ENCODE results near the gene LAMA2. TPM values are rescaled to one million over a fixed set of nuclear protein-coding genes. Genes with fewer than 3 reads are reported as not detected.

The LAMA2 gene
- total RNA-seq, 1 donor from 2014 or later = 0.65 TPM

GRCh38 chr6:129335792-129336191 is 452.9 kb downstream of the LAMA2 start:
- H3K27me3 Mint-ChIP-seq (ENCODE audit: insufficient read depth) = peaks cover 13% of the 10 kb centered on the region
- no peak for DNase-seq (ENCODE audit: low spot score)
- H3K27ac Mint-ChIP-seq = no peak overlapping the region
- H3K36me3 Mint-ChIP-seq (ENCODE audit: low read depth) = no peaks in the 10 kb centered on the region
- intact Hi-C loops (cut with micrococcal nuclease) = no loop called here
- no peak overlapping the region for H3K4me3 Mint-ChIP-seq
- no peaks in the 10 kb centered on the region for H3K4me1 Mint-ChIP-seq (ENCODE audit: low read depth)
- no peaks in the 10 kb centered on the region for H3K9me3 Mint-ChIP-seq

- no peak overlapping the region for H3K27ac Mint-ChIP-seq
- no peak for DNase-seq (ENCODE audit: low spot score)
- no peaks in the 10 kb centered on the region for H3K9me3 Mint-ChIP-seq
- no peaks in the 10 kb centered on the region for H3K4me1 Mint-ChIP-seq (ENCODE audit: low read depth)
- H3K36me3 Mint-ChIP-seq (ENCODE audit: low read depth) = no peaks in the 10 kb centered on the region
- intact Hi-C loops (cut with micrococcal nuclease) = no loop called here
- peaks cover 13% of the 10 kb centered on the region for H3K27me3 Mint-ChIP-seq (ENCODE audit: insufficient read depth)
- H3K4me3 Mint-ChIP-seq = no peak overlapping the region
Measured at GRCh38 chr6:129338683-129339082, 455.7 kb downstream of the LAMA2 start.

GRCh38 chr6:129340983-129341382 is 458.0 kb downstream of the LAMA2 start:
- no peak overlapping the region for H3K4me3 Mint-ChIP-seq
- intact Hi-C loops (cut with micrococcal nuclease) = no loop called here
- no peak overlapping the region for H3K27ac Mint-ChIP-seq
- DNase-seq (ENCODE audit: low spot score) = no peak
- H3K36me3 Mint-ChIP-seq (ENCODE audit: low read depth) = no peaks in the 10 kb centered on the region
- no peaks in the 10 kb centered on the region for H3K4me1 Mint-ChIP-seq (ENCODE audit: low read depth)
- H3K9me3 Mint-ChIP-seq = no peaks in the 10 kb centered on the region
- peaks cover 13% of the 10 kb centered on the region for H3K27me3 Mint-ChIP-seq (ENCODE audit: insufficient read depth)

GRCh38 chr6:129342243-129342642 is 459.3 kb downstream of the LAMA2 start:
- no peak for DNase-seq (ENCODE audit: low spot score)

GRCh38 chr6:129342796-129343195 is 459.9 kb downstream of the LAMA2 start:
- intact Hi-C loops (cut with micrococcal nuclease) = no loop called here
- Mint-ChIP-seq H3K9me3 (no peaks in the 10 kb centered on the region), H3K4me3 (no peak overlapping the region), H3K36me3 (ENCODE audit: low read depth) (no peaks in the 10 kb centered on the region), H3K27ac (no peak overlapping the region), H3K27me3 (ENCODE audit: insufficient read depth) (peaks cover 8% of the 10 kb centered on the region), H3K4me1 (ENCODE audit: low read depth) (no peaks in the 10 kb centered on the region)
- no peak for DNase-seq (ENCODE audit: low spot score)

More at GRCh38 chr6:129342243-129342642, 459.3 kb downstream of the LAMA2 start:
- intact Hi-C loops (cut with micrococcal nuclease) = no loop called here
- H3K4me3 Mint-ChIP-seq = no peak overlapping the region
- H3K36me3 Mint-ChIP-seq (ENCODE audit: low read depth) = no peaks in the 10 kb centered on the region
- no peak overlapping the region for H3K27ac Mint-ChIP-seq
- no peaks in the 10 kb centered on the region for H3K4me1 Mint-ChIP-seq (ENCODE audit: low read depth)
- peaks cover 8% of the 10 kb centered on the region for H3K27me3 Mint-ChIP-seq (ENCODE audit: insufficient read depth)
- no peaks in the 10 kb centered on the region for H3K9me3 Mint-ChIP-seq

GRCh38 chr6:129344379-129344778 is 461.4 kb downstream of the LAMA2 start:
- H3K4me3 Mint-ChIP-seq = no peak overlapping the region
- peaks cover 7% of the 10 kb centered on the region for H3K27me3 Mint-ChIP-seq (ENCODE audit: insufficient read depth)
- H3K9me3 Mint-ChIP-seq = no peaks in the 10 kb centered on the region
- H3K36me3 Mint-ChIP-seq (ENCODE audit: low read depth) = no peaks in the 10 kb centered on the region
- no peak for DNase-seq (ENCODE audit: low spot score)
- H3K4me1 Mint-ChIP-seq (ENCODE audit: low read depth) = no peaks in the 10 kb centered on the region
- intact Hi-C loops (cut with micrococcal nuclease) = no loop called here
- no peak overlapping the region for H3K27ac Mint-ChIP-seq

GRCh38 chr6:129345890-129346289 is 463.0 kb downstream of the LAMA2 start:
- no peak for DNase-seq (ENCODE audit: low spot score)
- H3K9me3 Mint-ChIP-seq = no peaks in the 10 kb centered on the region
- intact Hi-C loops (cut with micrococcal nuclease) = no loop called here
- H3K4me3 Mint-ChIP-seq = no peak overlapping the region
- H3K4me1 Mint-ChIP-seq (ENCODE audit: low read depth) = no peaks in the 10 kb centered on the region
- no peaks in the 10 kb centered on the region for H3K36me3 Mint-ChIP-seq (ENCODE audit: low read depth)
- no peak overlapping the region for H3K27ac Mint-ChIP-seq
- H3K27me3 Mint-ChIP-seq (ENCODE audit: insufficient read depth) = peaks cover 3% of the 10 kb centered on the region

- no peak overlapping the region for H3K27ac Mint-ChIP-seq
- no peak for DNase-seq (ENCODE audit: low spot score)
- intact Hi-C loops (cut with micrococcal nuclease) = no loop called here
- H3K9me3 Mint-ChIP-seq = no peaks in the 10 kb centered on the region
- no peaks in the 10 kb centered on the region for H3K36me3 Mint-ChIP-seq (ENCODE audit: low read depth)
- H3K27me3 Mint-ChIP-seq (ENCODE audit: insufficient read depth) = peaks cover 3% of the 10 kb centered on the region
- H3K4me3 Mint-ChIP-seq = no peak overlapping the region
- H3K4me1 Mint-ChIP-seq (ENCODE audit: low read depth) = no peaks in the 10 kb centered on the region
Measured at GRCh38 chr6:129346964-129347363, 464.0 kb downstream of the LAMA2 start.

GRCh38 chr6:129350278-129350677 is 467.3 kb downstream of the LAMA2 start:
- Mint-ChIP-seq H3K27ac (no peak overlapping the region), H3K36me3 (ENCODE audit: low read depth) (no peaks in the 10 kb centered on the region), H3K9me3 (no peaks in the 10 kb centered on the region), H3K4me3 (no peak overlapping the region), H3K27me3 (ENCODE audit: insufficient read depth) (peaks cover 3% of the 10 kb centered on the region), H3K4me1 (ENCODE audit: low read depth) (no peaks in the 10 kb centered on the region)
- DNase-seq (ENCODE audit: low spot score) = no peak
- intact Hi-C loops (cut with micrococcal nuclease) = no loop called here

GRCh38 chr6:129351807-129352206 is 468.9 kb downstream of the LAMA2 start:
- intact Hi-C loops (cut with micrococcal nuclease) = no loop called here
- peaks cover 2% of the 10 kb centered on the region for H3K27me3 Mint-ChIP-seq (ENCODE audit: insufficient read depth)
- H3K27ac Mint-ChIP-seq = no peak overlapping the region
- no peak for DNase-seq (ENCODE audit: low spot score)
- no peaks in the 10 kb centered on the region for H3K9me3 Mint-ChIP-seq
- no peak overlapping the region for H3K4me3 Mint-ChIP-seq
- no peaks in the 10 kb centered on the region for H3K36me3 Mint-ChIP-seq (ENCODE audit: low read depth)
- no peaks in the 10 kb centered on the region for H3K4me1 Mint-ChIP-seq (ENCODE audit: low read depth)

- Mint-ChIP-seq H3K4me3 (no peak overlapping the region), H3K27ac (no peak overlapping the region), H3K27me3 (ENCODE audit: insufficient read depth) (peaks cover 2% of the 10 kb centered on the region), H3K36me3 (ENCODE audit: low read depth) (no peaks in the 10 kb centered on the region), H3K9me3 (no peaks in the 10 kb centered on the region), H3K4me1 (ENCODE audit: low read depth) (no peaks in the 10 kb centered on the region)
- no peak for DNase-seq (ENCODE audit: low spot score)
- intact Hi-C loops (cut with micrococcal nuclease) = no loop called here
Measured at GRCh38 chr6:129353067-129353466, 470.1 kb downstream of the LAMA2 start.

GRCh38 chr6:129356129-129356528 is 473.2 kb downstream of the LAMA2 start:
- Mint-ChIP-seq H3K27ac (no peak overlapping the region), H3K9me3 (no peaks in the 10 kb centered on the region), H3K4me1 (ENCODE audit: low read depth) (no peaks in the 10 kb centered on the region), H3K27me3 (ENCODE audit: insufficient read depth) (peaks cover 2% of the 10 kb centered on the region), H3K36me3 (ENCODE audit: low read depth) (no peaks in the 10 kb centered on the region), H3K4me3 (no peak overlapping the region)
- DNase-seq (ENCODE audit: low spot score) = no peak
- intact Hi-C loops (cut with micrococcal nuclease) = no loop called here

GRCh38 chr6:129359811-129360681 is 477.1 kb downstream of the LAMA2 start:
- no peak overlapping the region for H3K4me3 Mint-ChIP-seq
- H3K27ac Mint-ChIP-seq = no peak overlapping the region
- H3K9me3 Mint-ChIP-seq = no peaks in the 10 kb centered on the region
- peaks cover 4% of the 10 kb centered on the region for H3K27me3 Mint-ChIP-seq (ENCODE audit: insufficient read depth)
- no peaks in the 10 kb centered on the region for H3K36me3 Mint-ChIP-seq (ENCODE audit: low read depth)
- H3K4me1 Mint-ChIP-seq (ENCODE audit: low read depth) = no peaks in the 10 kb centered on the region
- intact Hi-C loops (cut with micrococcal nuclease) = no loop called here
- DNase-seq (ENCODE audit: low spot score) = no peak

- no peak overlapping the region for H3K4me3 Mint-ChIP-seq
- intact Hi-C loops (cut with micrococcal nuclease) = no loop called here
- H3K27me3 Mint-ChIP-seq (ENCODE audit: insufficient read depth) = peaks cover 4% of the 10 kb centered on the region
- H3K4me1 Mint-ChIP-seq (ENCODE audit: low read depth) = no peaks in the 10 kb centered on the region
- no peak for DNase-seq (ENCODE audit: low spot score)
- no peaks in the 10 kb centered on the region for H3K36me3 Mint-ChIP-seq (ENCODE audit: low read depth)
- H3K27ac Mint-ChIP-seq = no peak overlapping the region
- no peaks in the 10 kb centered on the region for H3K9me3 Mint-ChIP-seq
Measured at GRCh38 chr6:129360682-129360955, 477.7 kb downstream of the LAMA2 start.
